A549 (cell line): ENCODE results near the gene PKN2. TPM values are rescaled to one million over a fixed set of nuclear protein-coding genes. Genes with fewer than 3 reads are reported as not detected.

Experiments used
- ATAC-seq, 2 experiments: fragments of 200-7000 bp in 1 of 2; fragments of >200 bp in 1 of 2; cut with Nextera tagmentation in 1 of 2; cut with Tn5 transposase in 1 of 2; 3 replicates each; pipeline versions ENCODE4 v1.8.0 to v1.9.1; 2018 to 2020; ENCODE audit warnings: mild to moderate bottlenecking in 1 of 2, moderate library complexity in 1 of 2
- CTCF ChIA-PET: fragments of 300-600 bp; sonication (Branson Sonifier 250); formaldehyde crosslinking; extraction: SDS; loops from one replicate; lab custom pipeline; 2021; ENCODE audit warnings: antibody characterized with exemption, inconsistent platforms; lab: Yijun Ruan, JAX
- POLR2A ChIA-PET: fragments of 350-600 bp; formaldehyde crosslinking; extraction: SDS; loops from one replicate; lab custom pipeline; 2021; ENCODE audit warnings: antibody characterized with exemption, inconsistent platforms; lab: Yijun Ruan, JAX
- DNase-seq, 2 experiments: peaks; one replicate each; pipeline versions ENCODE4 v3.0.0 to v3.0.0-alpha.2; 2011 to 2016; ENCODE audit warnings: low read depth in 1 of 2, low spot score in 1 of 2
- FAIRE-seq: peaks from 2 replicates; lab custom pipeline; 2011; peaks lifted over from hg19 to GRCh38; lab: Jason Lieb, UNC
- H3K27ac ChIP-seq, 2 experiments: fragments of >200 bp; sonication (Bioruptor Twin); formaldehyde crosslinking; 3 replicates each; pipeline ENCODE4 v1.5.1; 2016 to 2017
- H3K4me1 ChIP-seq: fragments of >200 bp; sonication (Bioruptor Twin); formaldehyde crosslinking; 3 replicates; pipeline ENCODE4 v1.6.1; 2016
- H3K4me2 ChIP-seq: fragments of >200 bp; sonication (Bioruptor Twin); formaldehyde crosslinking; 3 replicates; pipeline ENCODE4 v1.6.1; 2016
- H3K4me3 ChIP-seq: fragments of >200 bp; sonication (Bioruptor Twin); formaldehyde crosslinking; 3 replicates; pipeline ENCODE4 v1.5.1; 2016
- H3K9me3 ChIP-seq: fragments of >200 bp; sonication (Bioruptor Twin); formaldehyde crosslinking; 3 replicates; pipeline ENCODE4 v1.6.1; 2016
- CTCF ChIP-seq: fragments of >200 bp; sonication (Bioruptor Twin); formaldehyde crosslinking; IDR thresholded peaks from 3 replicates; pipeline ENCODE4 v1.5.1; 2016
- E2F6 ChIP-seq: IDR thresholded peaks from 2 replicates; pipeline ENCODE4 v1.6.1; 2012; ENCODE audit warnings: low read depth, borderline replicate concordance
- EHF ChIP-seq: fragments of 250-450 bp; sonication (Bioruptor Pico); IDR thresholded peaks from 2 replicates; pipeline ENCODE4 v1.5.0; 2020; ENCODE audit warnings: mild to moderate bottlenecking
- EHMT2 ChIP-seq: fragments of 200-600 bp; sonication (generic); IDR thresholded peaks from 2 replicates; pipeline ENCODE4 v1.6.1; 2016; ENCODE audit warnings: antibody characterized with exemption, low read depth, mild to moderate bottlenecking, moderate library complexity
- ESRRA ChIP-seq: fragments of 150-350 bp; IDR thresholded peaks from 2 replicates; pipeline ENCODE4 v1.6.1; 2014; ENCODE audit warnings: mild to moderate bottlenecking, low read length, borderline replicate concordance
- FOSL2 ChIP-seq, 2 experiments: fragments of 450-650 bp in 1 of 2; fragments of >200 bp in 1 of 2; sonication (Bioruptor Twin) in 1 of 2; formaldehyde crosslinking; IDR thresholded peaks; 2 replicates each; pipeline versions ENCODE4 v1.5.0 to v1.6.1; 2016 to 2020; ENCODE audit warnings: mild to moderate bottlenecking in 1 of 2, moderate library complexity in 1 of 2
- FOXS1 ChIP-seq: fragments of 250-450 bp; sonication (Bioruptor Pico); IDR thresholded peaks from 2 replicates; pipeline ENCODE4 v1.5.0; 2020; ENCODE audit warnings: mild to moderate bottlenecking, moderate library complexity
- HDAC2 ChIP-seq: fragments of 200-600 bp; sonication (generic); IDR thresholded peaks from 2 replicates; pipeline ENCODE4 v1.6.1; 2016
- HES2 ChIP-seq: fragments of >200 bp; sonication (Bioruptor Twin); formaldehyde crosslinking; IDR thresholded peaks from 2 replicates; pipeline ENCODE4 v1.6.1; 2016
- HMGXB4 ChIP-seq: fragments of 250-450 bp; sonication (Bioruptor Pico); IDR thresholded peaks from 2 replicates; pipeline ENCODE4 v1.5.0; 2021; ENCODE audit warnings: mild to moderate bottlenecking, moderate library complexity, borderline replicate concordance
- HOXB5 ChIP-seq: fragments of 250-450 bp; sonication (Bioruptor Pico); IDR thresholded peaks from 2 replicates; pipeline ENCODE4 v1.5.0; 2020; ENCODE audit warnings: mild to moderate bottlenecking, moderate library complexity
- JUNB ChIP-seq: fragments of >200 bp; sonication (Bioruptor Twin); formaldehyde crosslinking; IDR thresholded peaks from 2 replicates; pipeline ENCODE4 v1.6.1; 2016
- NR3C1 ChIP-seq: fragments of >200 bp; sonication (Bioruptor Twin); formaldehyde crosslinking; IDR thresholded peaks from 3 replicates; pipeline ENCODE4 v1.6.1; 2017
- RNF2 ChIP-seq: fragments of 200-600 bp; sonication (generic); IDR thresholded peaks from 2 replicates; pipeline ENCODE4 v1.6.1; 2016; ENCODE audit warnings: low read depth, mild to moderate bottlenecking, antibody characterized with exemption, moderate library complexity, borderline replicate concordance
- SMC3 ChIP-seq: fragments of >200 bp; sonication (Bioruptor Twin); formaldehyde crosslinking; IDR thresholded peaks from 3 replicates; pipeline ENCODE4 v1.6.1; 2018; ENCODE audit warnings: inconsistent platforms
- TP53 ChIP-seq: fragments of 250-450 bp; sonication (Bioruptor Pico); IDR thresholded peaks from 2 replicates; pipeline ENCODE4 v1.5.0; 2021; ENCODE audit warnings: mild to moderate bottlenecking, moderate library complexity
- WGBS: methylation state at CpG from one replicate; pipeline ENCODE4 v1.1.6; 2017; ENCODE audit errors: missing lambda C conversion rate; 5-methylcytosine and 5-hydroxymethylcytosine counted together
- polyA plus RNA-seq, 4 experiments: library from polyadenylated mRNA; depleted of rRNA in 3 of 4; stranded (reverse); fragments of >200 nt; fragmentation: RNase III in 1 of 4; extraction: RNeasy Plus Mini Kit Qiagen cat#74134 plus additional on column Dnase treatment in 1 of 4; gene quantifications; 2 replicates in 3 of 4; 3 replicates in 1 of 4; pipeline ENCODE4 v1.2.3, GENCODE V29; 2011 to 2017

Gene PKN2
- polyA plus RNA-seq, 2 of the 4 experiments (the other 2 are of a cell fraction), result 14.4 to 39.6 TPM

- FAIRE-seq (no peak), ATAC-seq (no peak), DNase-seq (no peak)
- WGBS, result 91% methylated on average over 2 of the region's 2 CpGs
- H3K4me1 ChIP-seq, result 0 out of 3 replicates have a peak, but pooled peaks cover 5% of the 10 kb centered on the region
- ChIA-PET CTCF (interaction anchor here (0.8 kb wide), 1 partner anchor 13 kb away, joined by 3 read pairs; no protein-coding TSS in a partner anchor), POLR2A (no interaction called here)
- TF ChIP-seq E2F6 (no peak), ESRRA (no peak), JUNB (no peak), SMC3 (no peak), NR3C1 (no peak), HDAC2 (no peak), RNF2 (no peak), HES2 (no peak), HOXB5 (CRISPR knock-in tag) (no peak), EHF (CRISPR knock-in tag) (no peak), FOSL2 (IDR thresholded peaks at IDR 0.05) (no peak), FOSL2 (CRISPR knock-in tag; IDR thresholded peaks at IDR 0.05) (no peak), TP53 (CRISPR knock-in tag) (no peak), FOXS1 (CRISPR knock-in tag) (no peak), EHMT2 (no peak), HMGXB4 (no peak)
- H3K9me3 ChIP-seq, result no peaks in the 10 kb centered on the region
- no peak overlapping the region for H3K4me2 ChIP-seq
- no peak overlapping the region for H3K27ac ChIP-seq
- no peak overlapping the region for H3K4me3 ChIP-seq
Observed at GRCh38 chr1:88799491-88799890, 115.4 kb downstream of the PKN2 start.

GRCh38 chr1:88800382-88801051 is 116.4 kb downstream of the PKN2 start:
- TF ChIP-seq CTCF, result peak; percentile 49
- no peak for TF ChIP-seq HMGXB4
- TF ChIP-seq, all 56 proteins: peak for 1
- ATAC-seq, result peak; percentile 8 to 71; a peak in 3 of 6 replicates
- Histone ChIP-seq H3K4me3 (no peak overlapping the region), H3K9me3 (no peaks in the 10 kb centered on the region), H3K4me1 (0 out of 3 replicates have a peak, but pooled peaks cover 5% of the 10 kb centered on the region), H3K4me2 (no peak overlapping the region), H3K27ac (no peak overlapping the region)
- ChIA-PET POLR2A (no interaction called here), CTCF (interaction anchor here (0.8 kb wide), 1 partner anchor 52 kb away, joined by 3 read pairs; no protein-coding TSS in a partner anchor)
- WGBS, result 54% methylated on average over 5 of the region's 5 CpGs
- no peak for FAIRE-seq
- DNase-seq, result peak; percentile 9 to 41
